Activated CD4-positive, alpha-beta T cell treated with anti-CD3 and anti-CD28 coated beads, Interleukin-2, amount 10 ng/mL, durations not matched to agents 7 days and 5 days (primary cell): ENCODE measurements around the gene AP3S1. TPM values are rescaled to one million over a fixed set of nuclear protein-coding genes. Genes with fewer than 3 reads are reported as not detected.

Source experiments
- CTCF ChIA-PET: fragments of 350-600 bp; sonication (Branson Sonifier 250); formaldehyde crosslinking; loops from one replicate; lab custom pipeline; 2021; ENCODE audit warnings: antibody characterized with exemption; lab: Charles Lee
- POLR2A ChIA-PET: fragments of 350-600 bp; sonication (Branson Sonifier 250); formaldehyde crosslinking; loops from one replicate; lab custom pipeline; 2021; ENCODE audit warnings: antibody characterized with exemption; lab: Charles Lee
- DNase-seq: peaks from one replicate; pipeline ENCODE4 v3.0.0-alpha.2; 2020
- H3K27ac Mint-ChIP-seq: one replicate; pipeline ENCODE4 v1.8.0; 2021; ENCODE audit warnings: mild to moderate bottlenecking, moderate library complexity, mixed read lengths
- H3K27me3 Mint-ChIP-seq: one replicate; pipeline ENCODE4 v1.8.0; 2021; ENCODE audit warnings: mixed read lengths
- H3K36me3 Mint-ChIP-seq: one replicate; pipeline ENCODE4 v1.8.0; 2021; ENCODE audit warnings: low read depth, mixed read lengths
- H3K4me1 Mint-ChIP-seq: one replicate; pipeline ENCODE4 v1.8.0; 2021; ENCODE audit warnings: mixed read lengths
- H3K4me3 Mint-ChIP-seq: one replicate; pipeline ENCODE4 v1.8.0; 2021; ENCODE audit warnings: mild to moderate bottlenecking, moderate library complexity, mixed read lengths
- H3K9me3 Mint-ChIP-seq: one replicate; pipeline ENCODE4 v1.8.0; 2021; ENCODE audit warnings: mixed read lengths
- total RNA-seq, 2 experiments: library from RNA; stranded (reverse); gene quantifications; one replicate each; pipeline ENCODE4 v1.2.3, GENCODE V29; 2021

AP3S1 gene
- total RNA-seq, 2 experiments from 2014 or later, result 68.8 to 74.0 TPM

- no peaks in the 10 kb centered on the region for H3K27me3 Mint-ChIP-seq
- POLR2A ChIA-PET, result no interaction called here
Observed at GRCh38 chr5:115835481-115835880, 6.3 kb upstream of the AP3S1 start.

GRCh38 chr5:115838885-115839518 is 2.7 kb upstream of the AP3S1 start:
- H3K27me3 Mint-ChIP-seq, result no peaks in the 10 kb centered on the region

More at GRCh38 chr5:115835481-115835880, 6.3 kb upstream of the AP3S1 start:
- no peak overlapping the region for H3K4me3 Mint-ChIP-seq
- CTCF ChIA-PET, result no interaction called here
- DNase-seq, result no peak
- H3K9me3 Mint-ChIP-seq, result no peaks in the 10 kb centered on the region
- H3K4me1 Mint-ChIP-seq, result peaks cover 37% of the 10 kb centered on the region
- H3K27ac Mint-ChIP-seq, result no peak overlapping the region
- peaks cover 55% of the 10 kb centered on the region for H3K36me3 Mint-ChIP-seq

GRCh38 chr5:115840873-115841272 is 862 bp upstream of the AP3S1 start:
- Mint-ChIP-seq H3K27me3 (no peaks in the 10 kb centered on the region), H3K36me3 (peaks cover 30% of the 10 kb centered on the region), H3K4me3 (peak overlapping the region; percentile 99), H3K4me1 (peaks cover 55% of the 10 kb centered on the region), H3K27ac (peak overlapping the region; percentile 100), H3K9me3 (no peaks in the 10 kb centered on the region)
- CTCF ChIA-PET, result interaction anchor here (0.6 to 1.9 kb wide), 3 partner anchors 195 to 742 kb away, joined by 3 to 6 read pairs (median 3); no protein-coding TSS in a partner anchor
- POLR2A ChIA-PET, result no interaction called here
- DNase-seq, result no peak

More at GRCh38 chr5:115838885-115839518, 2.7 kb upstream of the AP3S1 start:
- peaks cover 50% of the 10 kb centered on the region for H3K4me1 Mint-ChIP-seq
- DNase-seq, result peak; percentile 39
- ChIA-PET CTCF (interaction anchor here (0.6 to 1.2 kb wide), 4 partner anchors 9 to 247 kb away, joined by 3 to 6 read pairs (median 3); no protein-coding TSS in a partner anchor), POLR2A (no interaction called here)
- no peaks in the 10 kb centered on the region for H3K9me3 Mint-ChIP-seq
- peak overlapping the region; percentile 64 for H3K27ac Mint-ChIP-seq
- peak overlapping the region; percentile 99 for H3K4me3 Mint-ChIP-seq
- peaks cover 45% of the 10 kb centered on the region for H3K36me3 Mint-ChIP-seq

- Mint-ChIP-seq H3K9me3 (no peaks in the 10 kb centered on the region), H3K4me1 (peaks cover 53% of the 10 kb centered on the region), H3K36me3 (peaks cover 17% of the 10 kb centered on the region), H3K4me3 (peak overlapping the region; percentile 99), H3K27me3 (no peaks in the 10 kb centered on the region), H3K27ac (peak overlapping the region; percentile 100)
- ChIA-PET POLR2A (interaction anchor here (0.6 kb wide), 1 partner anchor 234 kb away, joined by 3 read pairs; no protein-coding TSS in a partner anchor), CTCF (interaction anchor here (0.6 to 1.9 kb wide), 4 partner anchors 207 to 308 kb away, joined by 3 to 6 read pairs (median 4); no protein-coding TSS in a partner anchor)
- DNase-seq, result peak; percentile 10
Observed at GRCh38 chr5:115842089-115842935, 577 bp downstream of the AP3S1 start.

- no peaks in the 10 kb centered on the region for H3K27me3 Mint-ChIP-seq
- H3K36me3 Mint-ChIP-seq, result peaks cover 12% of the 10 kb centered on the region
- no peaks in the 10 kb centered on the region for H3K9me3 Mint-ChIP-seq
- peak overlapping the region; percentile 94 for H3K27ac Mint-ChIP-seq
- H3K4me3 Mint-ChIP-seq, result peak overlapping the region; percentile 99
- no peak for DNase-seq
- CTCF ChIA-PET, result interaction anchor here (0.6 to 1.2 kb wide), 3 partner anchors 219 to 308 kb away, joined by 3 to 4 read pairs (median 3); no protein-coding TSS in a partner anchor
- POLR2A ChIA-PET, result interaction anchor here (0.6 kb wide), 1 partner anchor 233 kb away, joined by 3 read pairs; no protein-coding TSS in a partner anchor
- H3K4me1 Mint-ChIP-seq, result peaks cover 50% of the 10 kb centered on the region
Observed at GRCh38 chr5:115842952-115843351, 1.2 kb downstream of the AP3S1 start.

- peaks cover 12% of the 10 kb centered on the region for H3K36me3 Mint-ChIP-seq
- H3K4me3 Mint-ChIP-seq, result peak overlapping the region; percentile 99
- no peak overlapping the region for H3K27ac Mint-ChIP-seq
- POLR2A ChIA-PET, result no interaction called here
- CTCF ChIA-PET, result interaction anchor here (1.2 kb wide), 1 partner anchor 309 kb away, joined by 3 read pairs; no protein-coding TSS in a partner anchor
- DNase-seq, result no peak
- no peaks in the 10 kb centered on the region for H3K9me3 Mint-ChIP-seq
- H3K4me1 Mint-ChIP-seq, result peaks cover 45% of the 10 kb centered on the region
- no peaks in the 10 kb centered on the region for H3K27me3 Mint-ChIP-seq
Observed at GRCh38 chr5:115843444-115844130, 1.9 kb downstream of the AP3S1 start.

- H3K9me3 Mint-ChIP-seq, result no peaks in the 10 kb centered on the region
- peaks cover 8% of the 10 kb centered on the region for H3K36me3 Mint-ChIP-seq
- no peaks in the 10 kb centered on the region for H3K27me3 Mint-ChIP-seq
- DNase-seq, result no peak
- POLR2A ChIA-PET, result no interaction called here
- peaks cover 41% of the 10 kb centered on the region for H3K4me1 Mint-ChIP-seq
- CTCF ChIA-PET, result no interaction called here
- no peak overlapping the region for H3K27ac Mint-ChIP-seq
- H3K4me3 Mint-ChIP-seq, result no peak overlapping the region
Observed at GRCh38 chr5:115844321-115844817, 2.6 kb downstream of the AP3S1 start.

GRCh38 chr5:115847290-115847689 is 5.6 kb downstream of the AP3S1 start:
- Mint-ChIP-seq H3K27me3 (no peaks in the 10 kb centered on the region), H3K36me3 (no peaks in the 10 kb centered on the region), H3K27ac (no peak overlapping the region), H3K4me1 (peaks cover 26% of the 10 kb centered on the region), H3K9me3 (no peaks in the 10 kb centered on the region), H3K4me3 (no peak overlapping the region)
- POLR2A ChIA-PET, result no interaction called here
- no peak for DNase-seq
- CTCF ChIA-PET, result interaction anchor here (0.6 kb wide), 1 partner anchor 736 kb away, joined by 3 read pairs; no protein-coding TSS in a partner anchor

- H3K4me1 Mint-ChIP-seq, result peaks cover 11% of the 10 kb centered on the region
- ChIA-PET POLR2A (no interaction called here), CTCF (interaction anchor here (1.0 kb wide), 1 partner anchor 16 kb away, joined by 5 read pairs; no protein-coding TSS in a partner anchor)
- H3K27ac Mint-ChIP-seq, result no peak overlapping the region
- H3K27me3 Mint-ChIP-seq, result no peaks in the 10 kb centered on the region
- no peak for DNase-seq
- no peak overlapping the region for H3K4me3 Mint-ChIP-seq
- peaks cover 12% of the 10 kb centered on the region for H3K9me3 Mint-ChIP-seq
- H3K36me3 Mint-ChIP-seq, result peaks cover 7% of the 10 kb centered on the region
Observed at GRCh38 chr5:115849258-115849798, 7.6 kb downstream of the AP3S1 start.

- peaks cover 12% of the 10 kb centered on the region for H3K9me3 Mint-ChIP-seq
- H3K4me3 Mint-ChIP-seq, result no peak overlapping the region
- CTCF ChIA-PET, result no interaction called here
- no peak for DNase-seq
- H3K27me3 Mint-ChIP-seq, result no peaks in the 10 kb centered on the region
- peaks cover 4% of the 10 kb centered on the region for H3K4me1 Mint-ChIP-seq
- H3K27ac Mint-ChIP-seq, result no peak overlapping the region
- POLR2A ChIA-PET, result no interaction called here
- H3K36me3 Mint-ChIP-seq, result peaks cover 9% of the 10 kb centered on the region
Observed at GRCh38 chr5:115850744-115851416, 9.1 kb downstream of the AP3S1 start.

GRCh38 chr5:115854139-115854538 is 12.4 kb downstream of the AP3S1 start:
- H3K4me3 Mint-ChIP-seq, result no peak overlapping the region
- H3K27ac Mint-ChIP-seq, result no peak overlapping the region
- H3K27me3 Mint-ChIP-seq, result no peaks in the 10 kb centered on the region
- CTCF ChIA-PET, result interaction anchor here (1.0 kb wide), 1 partner anchor 15 kb away, joined by 3 read pairs; no protein-coding TSS in a partner anchor
- H3K9me3 Mint-ChIP-seq, result peaks cover 12% of the 10 kb centered on the region
- H3K4me1 Mint-ChIP-seq, result peaks cover 10% of the 10 kb centered on the region
- DNase-seq, result no peak
- H3K36me3 Mint-ChIP-seq, result peaks cover 9% of the 10 kb centered on the region
- POLR2A ChIA-PET, result no interaction called here
